HG03095 (cell line): ENCODE data around the gene ARHGAP8.

ENCODE experiments used
- ATAC-seq: cut with Tn5 transposase; IDR thresholded peaks from one replicate; pipeline ENCODE4 v1.9.1; 2021; ENCODE audit warnings: moderate library complexity; ENCODE audit not compliant: unreplicated experiment

The ARHGAP8 gene

DNA sequence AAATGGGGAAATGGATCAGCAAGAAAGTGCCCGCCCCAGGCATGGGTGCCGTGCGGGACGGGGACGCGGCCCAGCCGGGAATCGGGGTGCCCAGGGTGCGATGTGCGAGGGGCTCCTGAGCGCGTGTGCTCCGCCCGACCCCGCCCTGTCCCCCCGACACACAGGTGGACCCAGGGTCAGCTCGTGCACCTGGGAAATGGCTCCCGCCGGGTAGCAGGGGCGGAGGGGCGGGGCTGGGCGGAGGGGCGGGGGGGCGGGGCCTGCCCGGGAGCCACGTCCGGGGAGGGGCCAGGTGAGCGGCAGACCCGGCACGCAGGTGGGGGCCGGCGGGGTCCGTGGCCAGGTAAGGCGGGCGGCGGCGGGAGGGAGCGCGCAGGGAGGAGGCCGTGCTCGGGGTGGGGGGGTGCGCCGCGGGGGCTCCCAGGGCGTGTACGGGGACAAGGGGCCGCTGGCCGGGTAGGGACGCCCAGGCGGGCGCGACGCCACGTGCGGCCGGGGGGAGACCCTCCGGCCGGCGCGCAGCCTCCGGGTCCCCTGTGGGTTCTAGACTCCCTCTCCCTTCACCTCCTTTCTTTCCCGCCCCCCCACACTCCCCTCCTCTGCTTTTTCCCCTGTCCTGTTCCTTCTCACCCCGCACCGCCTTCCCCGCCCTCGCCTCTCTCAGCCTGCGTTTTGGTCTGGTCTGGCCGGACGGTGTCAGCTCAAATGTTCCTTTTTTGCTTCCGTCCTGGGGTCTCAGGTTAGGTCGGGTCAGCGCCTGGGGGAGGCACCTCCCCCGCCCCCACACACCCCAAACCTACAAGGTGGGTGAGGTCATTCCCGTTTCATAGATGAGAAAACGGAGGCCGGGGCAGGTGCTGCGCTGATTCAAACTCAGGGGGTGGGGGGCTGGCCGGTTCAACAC, at the start of gene ARHGAP8:
ARHGAP8 (plus strand) TSS at position 291 of the 904 bp plus-strand sequence. CDS start 33,953 bp downstream, outside the sequence.
- ATAC-seq, result no peak

DNA sequence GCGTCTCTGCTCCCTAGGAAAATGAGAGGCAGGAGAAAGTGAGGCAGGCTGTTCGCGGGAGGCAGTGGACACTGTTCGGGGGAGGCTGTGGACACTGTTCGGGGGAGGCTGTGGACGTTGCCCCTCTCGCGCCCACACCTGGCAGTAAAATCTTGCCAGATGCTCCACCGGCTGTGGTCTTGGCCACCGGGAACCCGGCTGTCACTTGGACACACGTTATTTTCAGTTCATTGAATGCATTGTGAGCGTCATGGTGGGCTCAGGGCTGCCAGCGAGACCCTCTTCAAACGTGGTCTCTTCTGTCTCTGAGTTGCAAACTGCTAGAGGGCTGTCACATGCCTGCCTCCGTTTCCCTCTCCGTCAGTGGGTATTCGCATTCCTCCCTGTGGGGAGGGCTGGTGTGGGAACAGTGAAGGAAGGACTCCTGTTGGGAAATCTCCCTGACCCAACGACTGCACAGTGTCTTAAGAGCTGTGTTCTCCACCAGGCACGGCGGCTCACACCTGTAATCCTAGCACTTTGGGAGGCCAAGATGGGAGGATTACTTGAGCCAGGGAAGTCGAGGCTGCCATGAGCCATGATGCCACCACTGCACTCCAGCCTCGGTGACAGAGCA, 49.0 kb upstream of the ARHGAP8 start:
- ATAC-seq, result no peak

- ATAC-seq, result no peak
Measured at GRCh38 chr22:44704159-44705021, 48.0 kb upstream of the ARHGAP8 start.

DNA sequence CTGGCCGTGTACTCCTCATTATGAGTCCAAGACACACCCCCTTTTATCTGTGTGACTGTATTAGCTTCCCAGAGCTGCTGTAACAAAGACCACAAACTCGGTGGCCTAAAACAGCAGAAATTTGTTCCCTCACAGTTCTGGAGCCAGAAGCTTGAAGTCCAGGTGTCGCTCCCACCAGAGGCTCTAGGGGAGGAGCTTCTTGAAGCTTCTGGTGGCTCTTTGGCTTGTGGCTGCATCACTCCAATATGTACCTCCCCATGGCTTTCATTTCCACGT, 47.4 kb upstream of the ARHGAP8 start:
- no peak for ATAC-seq

DNA sequence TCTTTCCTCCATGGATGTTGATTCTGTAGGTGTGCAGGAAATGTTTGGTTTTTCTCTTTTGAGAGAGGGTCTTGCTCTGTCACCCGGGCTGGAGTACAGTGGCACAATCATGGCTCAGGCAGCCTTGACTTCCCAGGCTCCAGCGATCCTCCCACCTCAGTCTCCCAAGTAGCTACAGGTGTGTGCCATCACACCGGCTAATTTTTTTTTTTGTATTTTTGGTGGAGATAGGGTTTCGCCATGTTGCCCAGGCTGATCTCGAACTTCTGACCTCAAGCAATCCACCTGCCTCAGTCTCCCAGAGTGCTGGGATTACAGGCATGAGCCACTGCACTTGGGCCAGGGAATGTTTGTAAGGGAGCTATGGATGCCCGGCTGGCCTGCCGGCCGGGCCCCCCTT, 45.9 kb upstream of the ARHGAP8 start:
- no peak for ATAC-seq

- ATAC-seq, result no peak
Measured at GRCh38 chr22:44707178-44707577, 45.2 kb upstream of the ARHGAP8 start.

- no peak for ATAC-seq
Measured at GRCh38 chr22:44707752-44708151, 44.6 kb upstream of the ARHGAP8 start.

GRCh38 chr22:44709881-44710392, 42.4 kb upstream of the ARHGAP8 start:
- ATAC-seq, result no peak

DNA sequence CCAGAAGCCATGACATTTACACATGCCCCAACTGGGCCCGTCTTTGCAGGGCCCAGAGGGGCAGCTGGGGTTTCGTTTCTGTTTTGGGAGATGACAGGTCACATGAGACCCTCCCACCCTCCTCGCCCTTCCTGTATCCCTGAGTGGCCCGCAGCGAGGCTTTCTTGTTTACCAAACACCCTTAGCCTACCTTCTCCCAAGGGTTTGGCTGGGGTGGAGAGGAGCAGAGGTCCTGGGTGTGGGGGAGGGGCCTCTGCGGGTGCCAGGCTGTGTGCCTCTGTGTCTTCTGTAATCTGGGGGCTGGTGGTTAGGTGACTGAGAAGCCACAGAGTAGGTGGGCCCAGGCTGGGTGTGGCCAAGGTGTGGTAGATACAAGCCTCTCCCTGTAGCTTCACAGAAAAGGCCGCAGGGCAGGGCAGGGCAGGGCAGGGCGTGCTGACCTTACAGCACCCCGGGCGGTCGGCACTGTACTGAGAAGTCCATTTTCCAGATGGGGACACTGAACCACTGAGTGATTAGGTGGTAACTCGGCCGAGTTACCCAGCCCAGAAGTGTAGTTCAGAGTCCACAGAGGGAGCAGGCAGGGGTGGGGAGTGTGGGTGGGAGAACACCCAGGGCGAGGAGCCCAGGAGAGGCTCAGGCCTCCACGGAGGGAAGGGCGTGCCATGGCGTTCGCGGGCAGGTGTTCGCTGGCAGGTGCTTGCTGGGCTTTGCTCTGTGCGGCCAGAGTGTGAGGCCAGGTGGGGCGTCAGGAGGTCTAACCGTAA, 41.7 kb upstream of the ARHGAP8 start:
- no peak for ATAC-seq

DNA sequence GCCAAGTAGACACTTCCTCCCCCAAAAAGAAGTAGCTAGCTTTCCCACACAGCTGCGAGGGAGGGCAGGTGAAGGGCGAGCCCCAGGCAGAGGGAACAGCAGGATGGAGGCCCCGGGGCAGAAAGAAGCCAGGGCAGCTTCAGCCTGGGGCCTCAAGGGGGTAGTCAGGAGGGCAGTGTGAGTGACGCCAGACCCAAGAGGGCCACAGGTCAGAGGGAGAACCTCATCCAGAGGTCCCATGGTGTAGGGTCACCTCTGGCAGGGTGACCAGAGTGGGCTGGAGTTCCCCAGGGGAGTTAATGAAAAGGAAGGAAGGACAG, 41.2 kb upstream of the ARHGAP8 start:
- no peak for ATAC-seq

DNA sequence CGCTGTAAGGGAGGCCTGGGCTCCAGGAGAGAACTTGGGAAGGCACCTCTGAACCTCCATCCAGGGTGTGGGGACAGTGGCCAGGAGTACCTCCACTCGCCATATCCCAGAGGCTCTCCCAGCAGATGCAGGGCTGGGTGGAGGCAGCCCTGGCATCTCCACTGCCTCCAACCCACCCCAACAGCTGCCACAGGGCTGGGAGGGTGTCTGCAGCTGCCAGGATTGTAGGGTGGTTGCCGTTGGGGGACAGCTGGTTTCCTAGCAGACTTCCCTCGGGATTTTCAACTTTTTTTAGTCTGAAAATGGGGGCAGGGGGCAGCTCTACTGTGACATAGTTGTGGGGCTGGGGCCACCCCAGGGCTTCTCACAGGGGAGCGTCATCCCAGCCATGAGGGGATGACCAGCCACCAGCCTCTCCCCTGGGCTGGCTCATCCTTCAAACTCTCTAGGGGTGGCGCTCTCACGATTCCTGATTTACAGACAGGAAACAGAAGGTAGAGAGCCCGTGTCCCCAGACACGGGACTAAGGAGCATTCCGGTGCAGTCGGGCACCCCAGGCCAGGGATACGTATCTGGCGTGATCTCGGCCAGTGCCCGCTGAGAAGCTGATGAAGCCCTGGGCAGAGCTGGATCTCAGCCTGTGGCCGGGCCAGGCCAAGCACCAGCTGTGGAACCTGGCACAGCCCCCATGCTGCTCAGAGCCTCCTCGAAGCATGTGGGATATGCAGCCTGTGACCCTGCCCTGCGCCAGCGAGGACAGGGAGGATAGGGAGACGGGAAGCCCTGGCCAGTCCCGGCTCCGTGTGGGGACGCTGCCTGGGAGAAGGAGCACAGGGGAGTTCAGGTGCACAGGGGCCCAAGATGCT, 40.5 kb upstream of the ARHGAP8 start:
- ATAC-seq, result no peak

DNA sequence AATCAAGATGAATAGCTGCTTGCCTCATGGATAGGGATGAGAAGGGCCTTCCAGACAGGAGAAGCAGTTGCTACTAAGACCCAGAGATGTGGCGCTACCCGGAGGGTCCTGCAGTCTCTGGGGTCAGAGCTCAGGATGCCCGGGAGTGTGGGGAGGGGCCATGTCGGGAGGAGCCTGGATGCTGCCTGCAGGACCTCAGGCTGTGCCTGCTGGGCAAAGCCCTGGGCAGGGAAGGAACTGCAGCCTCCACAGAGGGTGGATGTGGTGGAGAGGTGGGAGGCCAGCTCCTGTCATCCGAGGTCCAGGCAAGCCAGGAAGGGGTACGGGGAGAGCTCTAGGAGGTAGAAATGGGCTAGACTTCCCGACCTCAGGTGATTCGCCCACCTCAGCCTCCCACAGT, 39.4 kb upstream of the ARHGAP8 start:
- no peak for ATAC-seq

GRCh38 chr22:44714703-44715350, 37.5 kb upstream of the ARHGAP8 start:
- ATAC-seq, result no peak

- no peak for ATAC-seq
Measured at GRCh38 chr22:44718418-44718817, 34.0 kb upstream of the ARHGAP8 start.

- no peak for ATAC-seq
Measured at GRCh38 chr22:44719586-44720368, 32.6 kb upstream of the ARHGAP8 start.

- no peak for ATAC-seq
Measured at GRCh38 chr22:44721213-44721612, 31.2 kb upstream of the ARHGAP8 start.

- no peak for ATAC-seq
Measured at GRCh38 chr22:44722611-44723010, 29.8 kb upstream of the ARHGAP8 start.

- ATAC-seq, result no peak
Measured at GRCh38 chr22:44723801-44724200, 28.6 kb upstream of the ARHGAP8 start.

DNA sequence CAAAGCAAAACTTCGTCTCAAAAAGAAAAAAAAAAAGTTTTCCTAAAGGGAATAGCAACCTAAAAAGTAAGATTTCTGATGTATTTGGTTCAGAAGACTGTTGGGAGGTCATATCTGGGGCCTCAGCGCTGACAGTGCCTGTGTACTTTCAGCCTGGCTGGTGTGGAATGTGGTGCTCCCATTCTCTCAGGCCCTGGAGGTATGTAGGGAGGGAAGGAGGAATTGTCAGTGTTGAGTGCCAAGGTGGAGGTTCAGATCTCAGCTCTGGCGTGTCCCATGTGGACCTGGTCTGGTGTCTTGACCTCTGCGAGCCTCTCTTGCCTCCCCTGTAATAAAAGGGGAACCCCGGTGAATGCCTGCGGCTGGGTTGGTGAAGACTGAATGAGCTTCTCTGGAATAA, 28.0 kb upstream of the ARHGAP8 start:
- ATAC-seq, result no peak
